Measurements from ENCODE around the gene PLCD1. TPM values are rescaled to one million over a fixed set of nuclear protein-coding genes. Genes with fewer than 3 reads are reported as not detected.

PLCD1 gene
- total RNA-seq, 1 experiment from 2014 or later = 7.9 TPM

DNA sequence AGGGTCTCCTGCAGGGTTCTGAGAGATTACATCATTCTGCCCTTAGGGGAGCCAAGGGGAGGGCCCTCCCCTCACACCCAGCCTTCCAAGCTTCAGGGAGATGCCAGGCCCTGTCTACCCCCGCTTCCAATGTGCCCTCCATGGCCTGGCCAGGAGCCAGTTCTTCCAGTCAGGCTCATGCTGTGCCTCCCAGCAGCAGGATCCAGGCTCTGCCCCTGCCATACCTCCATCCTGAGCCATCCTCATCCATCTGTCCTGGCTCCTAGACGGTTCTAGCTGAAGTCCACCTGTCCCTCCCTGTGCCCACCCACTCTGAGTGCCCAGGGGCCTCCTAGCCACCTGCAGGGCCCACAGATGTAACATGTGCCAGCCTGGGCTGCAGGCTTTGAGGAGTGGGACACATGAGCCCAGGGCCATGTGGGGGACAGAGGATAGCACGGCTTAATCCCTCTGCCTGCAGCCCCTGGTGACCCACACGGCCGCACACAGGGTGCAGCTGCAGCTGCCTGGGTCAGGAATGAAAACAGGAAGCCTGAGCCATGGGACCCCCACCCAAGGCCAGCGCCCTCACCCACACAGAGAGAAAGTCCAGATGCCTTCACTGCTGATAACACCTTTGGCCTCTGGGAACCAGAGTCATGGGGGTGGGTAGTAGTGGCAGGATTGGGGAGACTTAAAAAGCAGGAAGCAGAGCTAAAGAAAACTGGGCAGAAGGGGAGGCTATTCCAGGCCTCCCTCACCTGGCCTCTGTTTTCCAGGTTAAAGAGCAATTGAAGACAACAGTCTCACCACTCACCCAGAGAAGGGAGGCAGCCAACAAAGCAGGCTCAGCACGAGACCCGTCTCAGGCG, 11.8 kb downstream of the PLCD1 start:
- H3K27me3 ChIP-seq (replicated peaks; ENCODE audit: control insufficient read depth, insufficient read depth, low read length) = no peaks in the 10 kb centered on the region
- Mint-ChIP-seq H3K4me3 (ENCODE audit: unreplicated experiment) (no peak overlapping the region), H3K9me3 (ENCODE audit: unreplicated experiment) (no peaks in the 10 kb centered on the region), H3K4me1 (ENCODE audit: low read depth, unreplicated experiment) (no peaks in the 10 kb centered on the region), H3K27me3 (ENCODE audit: insufficient read depth, unreplicated experiment) (no peaks in the 10 kb centered on the region), H3K27ac (ENCODE audit: unreplicated experiment) (no peak overlapping the region), H3K36me3 (ENCODE audit: insufficient read depth, unreplicated experiment) (no peaks in the 10 kb centered on the region)
- no peak for DNase-seq
- H3K36me3 ChIP-seq (ENCODE audit: control insufficient read depth, insufficient read depth, low read length) = peaks cover 5% of the 10 kb centered on the region
- POLR2A ChIA-PET = no interaction called here
- no peaks in the 10 kb centered on the region for H3K4me1 ChIP-seq
- CTCF ChIA-PET = no interaction called here
- BruUV-seq (replicated peaks) = no TSS peak
- intact Hi-C loops (cut with micrococcal nuclease; ENCODE audit: unreplicated experiment) = no loop called here
- H3K9me3 ChIP-seq = no peaks in the 10 kb centered on the region
- TF ChIP-seq, protein P1, sequence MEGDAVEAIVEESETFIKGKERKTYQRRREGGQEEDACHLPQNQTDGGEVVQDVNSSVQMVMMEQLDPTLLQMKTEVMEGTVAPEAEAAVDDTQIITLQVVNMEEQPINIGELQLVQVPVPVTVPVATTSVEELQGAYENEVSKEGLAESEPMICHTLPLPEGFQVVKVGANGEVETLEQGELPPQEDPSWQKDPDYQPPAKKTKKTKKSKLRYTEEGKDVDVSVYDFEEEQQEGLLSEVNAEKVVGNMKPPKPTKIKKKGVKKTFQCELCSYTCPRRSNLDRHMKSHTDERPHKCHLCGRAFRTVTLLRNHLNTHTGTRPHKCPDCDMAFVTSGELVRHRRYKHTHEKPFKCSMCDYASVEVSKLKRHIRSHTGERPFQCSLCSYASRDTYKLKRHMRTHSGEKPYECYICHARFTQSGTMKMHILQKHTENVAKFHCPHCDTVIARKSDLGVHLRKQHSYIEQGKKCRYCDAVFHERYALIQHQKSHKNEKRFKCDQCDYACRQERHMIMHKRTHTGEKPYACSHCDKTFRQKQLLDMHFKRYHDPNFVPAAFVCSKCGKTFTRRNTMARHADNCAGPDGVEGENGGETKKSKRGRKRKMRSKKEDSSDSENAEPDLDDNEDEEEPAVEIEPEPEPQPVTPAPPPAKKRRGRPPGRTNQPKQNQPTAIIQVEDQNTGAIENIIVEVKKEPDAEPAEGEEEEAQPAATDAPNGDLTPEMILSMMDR (IDR thresholded peaks at IDR 0.05; ENCODE audit: insufficient read depth in 1 of 2, low read depth in 1 of 2, low read length in 1 of 2, severe bottlenecking in 1 of 2, unreplicated experiment in 1 of 2) = no peak
- no peak overlapping the region for H3K4me3 ChIP-seq (ENCODE audit: low read depth, low read length)

- Mint-ChIP-seq H3K4me3 (ENCODE audit: unreplicated experiment) (no peak overlapping the region), H3K27ac (ENCODE audit: unreplicated experiment) (no peak overlapping the region), H3K9me3 (ENCODE audit: unreplicated experiment) (no peaks in the 10 kb centered on the region), H3K36me3 (ENCODE audit: insufficient read depth, unreplicated experiment) (no peaks in the 10 kb centered on the region), H3K4me1 (ENCODE audit: low read depth, unreplicated experiment) (no peaks in the 10 kb centered on the region), H3K27me3 (ENCODE audit: insufficient read depth, unreplicated experiment) (no peaks in the 10 kb centered on the region)
- POLR2A ChIA-PET = no interaction called here
- CTCF ChIA-PET = no interaction called here
- DNase-seq = no peak
- TF ChIP-seq, protein P1 (IDR thresholded peaks at IDR 0.05; ENCODE audit: insufficient read depth in 1 of 2, low read depth in 1 of 2, low read length in 1 of 2, severe bottlenecking in 1 of 2, unreplicated experiment in 1 of 2) = no peak
- intact Hi-C loops (cut with micrococcal nuclease; ENCODE audit: unreplicated experiment) = no loop called here
- H3K9me3 ChIP-seq = no peaks in the 10 kb centered on the region
- 0 out of 2 replicates have a peak, but pooled peaks cover 2% of the 10 kb centered on the region for H3K4me1 ChIP-seq
- BruUV-seq (replicated peaks) = no TSS peak
- no peaks in the 10 kb centered on the region for H3K27me3 ChIP-seq (replicated peaks; ENCODE audit: control insufficient read depth, insufficient read depth, low read length)
- no peak overlapping the region for H3K4me3 ChIP-seq (ENCODE audit: low read depth, low read length)
- H3K36me3 ChIP-seq (ENCODE audit: control insufficient read depth, insufficient read depth, low read length) = peaks cover 5% of the 10 kb centered on the region
Observed at GRCh38 chr3:38016847-38017444, 12.5 kb downstream of the PLCD1 start.

GRCh38 chr3:38016410-38016809, 13.0 kb downstream of the PLCD1 start:
- POLR2A ChIA-PET = no interaction called here
- Histone ChIP-seq H3K36me3 (ENCODE audit: control insufficient read depth, insufficient read depth, low read length) (peaks cover 5% of the 10 kb centered on the region), H3K9me3 (no peaks in the 10 kb centered on the region), H3K27me3 (replicated peaks; ENCODE audit: control insufficient read depth, insufficient read depth, low read length) (no peaks in the 10 kb centered on the region), H3K4me3 (ENCODE audit: low read depth, low read length) (no peak overlapping the region), H3K4me1 (peaks cover 7% of the 10 kb centered on the region; the same call in 1 of the 2 replicates)
- TF ChIP-seq, protein P1 (IDR thresholded peaks at IDR 0.05; ENCODE audit: insufficient read depth in 1 of 2, low read depth in 1 of 2, low read length in 1 of 2, severe bottlenecking in 1 of 2, unreplicated experiment in 1 of 2) = no peak
- intact Hi-C loops (cut with micrococcal nuclease; ENCODE audit: unreplicated experiment) = no loop called here
- no peak overlapping the region for H3K27ac Mint-ChIP-seq (ENCODE audit: unreplicated experiment)
- H3K9me3 Mint-ChIP-seq (ENCODE audit: unreplicated experiment) = no peaks in the 10 kb centered on the region
- no peak overlapping the region for H3K4me3 Mint-ChIP-seq (ENCODE audit: unreplicated experiment)
- no peaks in the 10 kb centered on the region for H3K4me1 Mint-ChIP-seq (ENCODE audit: low read depth, unreplicated experiment)
- CTCF ChIA-PET = no interaction called here
- H3K36me3 Mint-ChIP-seq (ENCODE audit: insufficient read depth, unreplicated experiment) = no peaks in the 10 kb centered on the region
- no TSS peak for BruUV-seq (replicated peaks)
- DNase-seq = no peak
- no peaks in the 10 kb centered on the region for H3K27me3 Mint-ChIP-seq (ENCODE audit: insufficient read depth, unreplicated experiment)
